PC-9 (cell line): ENCODE data around the gene CISD2. TPM values are rescaled to one million over a fixed set of nuclear protein-coding genes. Genes with fewer than 3 reads are reported as not detected.

Experiments
- BruUV-seq: library from RNA; stranded (reverse); fragments of 400-500 nt; replicated peaks from 2 replicates; lab custom pipeline; 2021; lab: Mats Ljungman, UMichigan
- CTCF ChIA-PET: fragments of 300-600 bp; sonication (Branson Sonifier 250); formaldehyde crosslinking; loops from one replicate; lab custom pipeline; 2022; ENCODE audit warnings: antibody characterized with exemption; lab: Charles Lee
- POLR2A ChIA-PET: fragments of 300-600 bp; sonication (Branson Sonifier 250); formaldehyde crosslinking; loops from one replicate; lab custom pipeline; 2022; ENCODE audit warnings: antibody characterized with exemption; ENCODE audit not compliant: unreplicated experiment; lab: Charles Lee
- DNase-seq, 2 experiments: peaks; one replicate each; pipeline versions ENCODE4 v3.0.0 to v3.0.0-alpha.2; 2015 to 2022; ENCODE audit warnings: mixed read lengths in 1 of 2
- H2AFZ ChIP-seq: fragments of 200-600 bp; sonication (generic); 2 replicates; pipeline ENCODE4 v1.8.1; 2017; ENCODE audit warnings: antibody characterized with exemption
- H3F3A ChIP-seq: fragments of 200-600 bp; sonication (generic); 2 replicates; pipeline ENCODE4 v1.8.1; 2017; ENCODE audit warnings: antibody characterized with exemption, mild to moderate bottlenecking, low read depth; ENCODE audit not compliant: insufficient read depth
- H3K27ac ChIP-seq: fragments of 200-600 bp; sonication (generic); 2 replicates; pipeline ENCODE4 v1.6.1; 2016; ENCODE audit warnings: mixed run types
- H3K27me3 ChIP-seq: fragments of 200-600 bp; sonication (generic); 2 replicates; pipeline ENCODE4 v1.6.1; 2016; ENCODE audit warnings: low read depth, mixed run types; ENCODE audit not compliant: insufficient read depth
- H3K36me3 ChIP-seq: fragments of 200-600 bp; sonication (generic); 2 replicates; pipeline ENCODE4 v1.6.1; 2016; ENCODE audit warnings: low read depth, mixed run types
- H3K4me1 ChIP-seq: fragments of 200-600 bp; sonication (generic); replicated peaks from 2 replicates; pipeline ENCODE4 v1.6.1; 2016; ENCODE audit warnings: mixed run types; ENCODE audit not compliant: insufficient read depth
- H3K4me2 ChIP-seq: fragments of 200-600 bp; sonication (generic); 2 replicates; pipeline ENCODE4 v1.6.1; 2017; ENCODE audit warnings: mixed run types
- H3K4me3 ChIP-seq: fragments of 200-600 bp; sonication (generic); 2 replicates; pipeline ENCODE4 v1.6.1; 2016; ENCODE audit warnings: mixed run types
- H3K79me2 ChIP-seq: fragments of 200-600 bp; sonication (generic); 2 replicates; pipeline ENCODE4 v1.6.1; 2017; ENCODE audit warnings: low read depth, mixed run types
- H3K9me2 ChIP-seq: fragments of 200-600 bp; sonication (generic); 2 replicates; pipeline ENCODE4 v1.8.1; 2017; ENCODE audit warnings: mild to moderate bottlenecking; ENCODE audit not compliant: insufficient read depth
- H3K9me3 ChIP-seq: fragments of 200-600 bp; sonication (generic); 2 replicates; pipeline ENCODE4 v1.8.1; 2016; ENCODE audit warnings: low read depth; ENCODE audit not compliant: insufficient read depth
- H4K20me1 ChIP-seq: fragments of 200-600 bp; sonication (generic); 2 replicates; pipeline ENCODE4 v1.8.1; 2017; ENCODE audit not compliant: insufficient read depth
- CTCF ChIP-seq: fragments of 200-600 bp; sonication (generic); conservative IDR thresholded peaks from 2 replicates; pipeline ENCODE4 v1.6.1; 2017; ENCODE audit warnings: mixed run types, antibody characterized with exemption, mild to moderate bottlenecking, moderate library complexity
- EZH2 ChIP-seq: fragments of 200-600 bp; sonication (generic); IDR thresholded peaks from 2 replicates; pipeline ENCODE4 v1.8.0; 2017; ENCODE audit warnings: antibody characterized with exemption, low read depth
- intact Hi-C: fragments of 100-400 bp; cut with micrococcal nuclease; formaldehyde crosslinking; loops from one replicate; pipeline ENCODE4 v1.10.0; 2022; ENCODE audit not compliant: unreplicated experiment
- total RNA-seq: library from RNA; stranded (reverse); gene quantifications from 2 replicates; pipeline ENCODE4 v1.2.3, GENCODE V29; 2021

CISD2 gene
- total RNA-seq, 1 experiment from 2014 or later: 23.1 TPM

GRCh38 chr4:102867278-102868152, 1.3 kb upstream of the CISD2 start:
- H3K4me1 ChIP-seq: peaks cover 34% of the 10 kb centered on the region
- peak overlapping the region; percentile 96 for H3K4me2 ChIP-seq
- H4K20me1 ChIP-seq: no peaks in the 10 kb centered on the region
- H3K79me2 ChIP-seq: peaks cover 50% of the 10 kb centered on the region
- H3K27ac ChIP-seq: peak overlapping the region; percentile 94
- no peak for DNase-seq
- peak overlapping the region; percentile 80 for H3K4me3 ChIP-seq
- ChIA-PET POLR2A (no interaction called here), CTCF (no interaction called here)
- no peaks in the 10 kb centered on the region for H3K9me2 ChIP-seq
- BruUV-seq: no TSS peak
- H3F3A ChIP-seq: peaks cover 15% of the 10 kb centered on the region; the same call in 1 of the 2 replicates
- H3K27me3 ChIP-seq: no peaks in the 10 kb centered on the region
- TF ChIP-seq CTCF (no peak), EZH2 (no peak)
- no peaks in the 10 kb centered on the region for H3K9me3 ChIP-seq
- peak overlapping the region; percentile 88 for H2AFZ ChIP-seq
- H3K36me3 ChIP-seq: no peaks in the 10 kb centered on the region; the same call in 1 of the 2 replicates
- intact Hi-C loops: loop anchor here (2.0 kb wide), 3 partner anchors 107 to 367 kb away; partner anchors contain the start of genes MANBA and NFKB1

- H3K79me2 ChIP-seq: peaks cover 57% of the 10 kb centered on the region
- BruUV-seq: TSS peak; percentile 67
Observed at GRCh38 chr4:102868153-102868780, 525 bp upstream of the CISD2 start.

More at GRCh38 chr4:102868153-102868780, 525 bp upstream of the CISD2 start:
- peak overlapping the region; percentile 88 for H2AFZ ChIP-seq
- H3K4me2 ChIP-seq: peak overlapping the region; percentile 96
- POLR2A ChIA-PET: interaction anchor here (1.7 kb wide), 1 partner anchor 40 kb away, joined by 21 read pairs; the partner anchor contains the start of gene UBE2D3
- H4K20me1 ChIP-seq: no peaks in the 10 kb centered on the region
- no peaks in the 10 kb centered on the region for H3K9me3 ChIP-seq
- H3F3A ChIP-seq: peaks cover 15% of the 10 kb centered on the region; the same call in 1 of the 2 replicates
- H3K36me3 ChIP-seq: no peaks in the 10 kb centered on the region; the same call in 1 of the 2 replicates
- DNase-seq: peak in 1 of 2 experiments; percentile 2
- no peaks in the 10 kb centered on the region for H3K9me2 ChIP-seq
- TF ChIP-seq EZH2: no peak
- TF ChIP-seq CTCF: no peak
- H3K27ac ChIP-seq: peak overlapping the region; percentile 94
- peak overlapping the region; percentile 80 for H3K4me3 ChIP-seq
- peaks cover 34% of the 10 kb centered on the region for H3K4me1 ChIP-seq
- intact Hi-C loops: loop anchor here (2.0 kb wide), 3 partner anchors 107 to 367 kb away; partner anchors contain the start of genes MANBA and NFKB1
- CTCF ChIA-PET: no interaction called here
- H3K27me3 ChIP-seq: no peaks in the 10 kb centered on the region
